ENCODE data around the gene NISCH. TPM values are rescaled to one million over a fixed set of nuclear protein-coding genes. Genes with fewer than 3 reads are reported as not detected.

NISCH gene
- polyA plus RNA-seq, 2 of the 4 experiments (the other 2 are of a cell fraction) = 17.3 to 18.2 TPM

GRCh38 chr3:52469001-52469400 lies 13.6 kb downstream of the NISCH start:
- Histone ChIP-seq H3K4me2 (no peak overlapping the region), H3K9me3 (no peaks in the 10 kb centered on the region), H3K27ac (no peak overlapping the region), H3K4me1 (no peaks in the 10 kb centered on the region), H3K4me3 (no peak overlapping the region)
- CTCF ChIA-PET = interaction anchor here (1.2 kb wide), 1 partner anchor 21 kb away, joined by 3 read pairs; no protein-coding TSS in a partner anchor
- ATAC-seq (no peak), DNase-seq (ENCODE audit: low read depth in 1 of 2, low spot score in 1 of 2) (no peak), FAIRE-seq (no peak)
- POLR2A ChIA-PET = no interaction called here
- TF ChIP-seq, protein P1, sequence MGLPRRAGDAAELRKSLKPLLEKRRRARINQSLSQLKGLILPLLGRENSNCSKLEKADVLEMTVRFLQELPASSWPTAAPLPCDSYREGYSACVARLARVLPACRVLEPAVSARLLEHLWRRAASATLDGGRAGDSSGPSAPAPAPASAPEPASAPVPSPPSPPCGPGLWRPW (IDR thresholded peaks at IDR 0.05) = no peak
- TF ChIP-seq ESRRA (IDR thresholded peaks at IDR 0.05; ENCODE audit: borderline replicate concordance, low read length) (no peak), E2F6 (IDR thresholded peaks at IDR 0.05; ENCODE audit: borderline replicate concordance, low read depth) (no peak), BCL3 (IDR thresholded peaks at IDR 0.05) (no peak), EHMT2 (IDR thresholded peaks at IDR 0.05; ENCODE audit: low read depth) (no peak), MAX (IDR thresholded peaks at IDR 0.05) (no peak)
- TF ChIP-seq, protein P2, sequence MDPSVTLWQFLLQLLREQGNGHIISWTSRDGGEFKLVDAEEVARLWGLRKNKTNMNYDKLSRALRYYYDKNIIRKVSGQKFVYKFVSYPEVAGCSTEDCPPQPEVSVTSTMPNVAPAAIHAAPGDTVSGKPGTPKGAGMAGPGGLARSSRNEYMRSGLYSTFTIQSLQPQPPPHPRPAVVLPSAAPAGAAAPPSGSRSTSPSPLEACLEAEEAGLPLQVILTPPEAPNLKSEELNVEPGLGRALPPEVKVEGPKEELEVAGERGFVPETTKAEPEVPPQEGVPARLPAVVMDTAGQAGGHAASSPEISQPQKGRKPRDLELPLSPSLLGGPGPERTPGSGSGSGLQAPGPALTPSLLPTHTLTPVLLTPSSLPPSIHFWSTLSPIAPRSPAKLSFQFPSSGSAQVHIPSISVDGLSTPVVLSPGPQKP (IDR thresholded peaks at IDR 0.05; ENCODE audit: low read depth, low read length) = no peak
- TF ChIP-seq, protein P3, sequence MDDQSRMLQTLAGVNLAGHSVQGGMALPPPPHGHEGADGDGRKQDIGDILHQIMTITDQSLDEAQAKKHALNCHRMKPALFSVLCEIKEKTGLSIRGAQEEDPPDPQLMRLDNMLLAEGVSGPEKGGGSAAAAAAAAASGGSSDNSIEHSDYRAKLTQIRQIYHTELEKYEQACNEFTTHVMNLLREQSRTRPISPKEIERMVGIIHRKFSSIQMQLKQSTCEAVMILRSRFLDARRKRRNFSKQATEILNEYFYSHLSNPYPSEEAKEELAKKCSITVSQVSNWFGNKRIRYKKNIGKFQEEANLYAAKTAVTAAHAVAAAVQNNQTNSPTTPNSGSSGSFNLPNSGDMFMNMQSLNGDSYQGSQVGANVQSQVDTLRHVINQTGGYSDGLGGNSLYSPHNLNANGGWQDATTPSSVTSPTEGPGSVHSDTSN (IDR thresholded peaks at IDR 0.05) = no peak
- 97% methylated on average over 5 of the region's 5 CpGs for WGBS (ENCODE audit: missing lambda C conversion rate)

- 94% methylated on average over 3 of the region's 4 CpGs for whole genome bisulfite sequencing (ENCODE audit: missing lambda C conversion rate)
- no peak for FAIRE-seq
- Histone ChIP-seq H3K4me3 (no peak overlapping the region), H3K4me2 (no peak overlapping the region), H3K9me3 (no peaks in the 10 kb centered on the region), H3K27ac (no peak overlapping the region), H3K4me1 (no peaks in the 10 kb centered on the region)
- TF ChIP-seq MAX (IDR thresholded peaks at IDR 0.05) (no peak), FOSB (CRISPR knock-in tag; IDR thresholded peaks at IDR 0.05) (no peak), RARB (CRISPR knock-in tag; IDR thresholded peaks at IDR 0.05) (no peak), ZFP36 (IDR thresholded peaks at IDR 0.05; ENCODE audit: borderline replicate concordance, partially characterized antibody) (no peak), NFE2L2 (conservative IDR thresholded peaks at IDR 0.05; ENCODE audit: low read length) (no peak)
- DNase-seq (ENCODE audit: low read depth in 1 of 2, low spot score in 1 of 2) = no peak
- ATAC-seq = no peak
- ChIA-PET CTCF (interaction anchor here (0.5 to 4.6 kb wide), 14 partner anchors 10 to 603 kb away, joined by 3 to 29 read pairs (median 8); no protein-coding TSS in a partner anchor), POLR2A (no interaction called here)
Observed at GRCh38 chr3:52470920-52471319, 15.5 kb downstream of the NISCH start.

DNA sequence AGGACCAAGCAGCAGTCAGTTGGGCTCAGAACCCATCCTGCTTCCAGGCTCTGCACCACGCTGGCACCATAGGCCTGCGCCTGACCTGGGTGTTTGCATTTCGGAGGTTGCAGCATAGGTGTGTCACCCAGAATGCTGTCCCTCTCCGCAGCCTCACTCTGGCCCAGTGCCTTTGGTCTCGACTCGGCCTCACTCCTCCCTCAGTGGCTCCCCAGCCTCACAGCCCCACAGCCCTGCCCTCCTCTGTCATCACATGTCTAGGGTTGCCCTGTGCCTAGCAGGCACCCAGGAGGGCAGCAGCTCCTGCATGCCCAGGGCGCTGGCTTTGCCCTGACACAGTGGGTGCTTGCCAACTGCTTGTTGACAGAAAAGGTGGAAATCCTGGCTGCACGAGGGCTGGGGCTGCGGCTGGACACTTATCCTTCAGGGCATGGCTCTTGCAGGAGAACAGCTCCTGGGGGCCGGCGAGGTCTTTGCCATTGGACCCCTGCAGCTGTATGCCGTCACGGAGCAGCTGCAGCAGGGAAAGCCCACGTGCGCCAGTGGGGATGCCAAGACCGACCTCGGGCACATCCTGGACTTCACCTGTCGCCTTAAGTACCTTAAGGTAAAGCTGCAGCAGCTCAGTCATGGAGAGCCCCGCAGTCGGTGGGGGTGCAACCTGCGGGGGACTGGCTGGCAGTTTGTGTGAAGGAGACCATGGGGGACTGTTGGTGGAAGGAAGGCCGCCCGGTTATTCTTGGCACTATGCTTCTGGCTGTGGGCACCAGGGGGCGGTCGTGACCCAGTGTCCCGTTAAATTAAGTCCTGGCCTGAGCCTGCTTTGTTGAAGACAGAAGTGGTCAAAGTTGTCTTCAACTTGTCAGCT lies 16.2 kb downstream of the NISCH start:
- POLR2A ChIA-PET = no interaction called here

More for the DNA sequence above, 16.2 kb downstream of the NISCH start:
- no peak overlapping the region for H3K4me2 ChIP-seq
- no peak overlapping the region for H3K4me3 ChIP-seq
- no peak for FAIRE-seq
- 52% methylated on average over 22 of the region's 26 CpGs for whole genome bisulfite sequencing (ENCODE audit: missing lambda C conversion rate)
- ATAC-seq = peak; percentile 93 to 97
- H3K27ac ChIP-seq = no peak overlapping the region
- H3K4me1 ChIP-seq = no peaks in the 10 kb centered on the region
- TF ChIP-seq, protein P4, sequence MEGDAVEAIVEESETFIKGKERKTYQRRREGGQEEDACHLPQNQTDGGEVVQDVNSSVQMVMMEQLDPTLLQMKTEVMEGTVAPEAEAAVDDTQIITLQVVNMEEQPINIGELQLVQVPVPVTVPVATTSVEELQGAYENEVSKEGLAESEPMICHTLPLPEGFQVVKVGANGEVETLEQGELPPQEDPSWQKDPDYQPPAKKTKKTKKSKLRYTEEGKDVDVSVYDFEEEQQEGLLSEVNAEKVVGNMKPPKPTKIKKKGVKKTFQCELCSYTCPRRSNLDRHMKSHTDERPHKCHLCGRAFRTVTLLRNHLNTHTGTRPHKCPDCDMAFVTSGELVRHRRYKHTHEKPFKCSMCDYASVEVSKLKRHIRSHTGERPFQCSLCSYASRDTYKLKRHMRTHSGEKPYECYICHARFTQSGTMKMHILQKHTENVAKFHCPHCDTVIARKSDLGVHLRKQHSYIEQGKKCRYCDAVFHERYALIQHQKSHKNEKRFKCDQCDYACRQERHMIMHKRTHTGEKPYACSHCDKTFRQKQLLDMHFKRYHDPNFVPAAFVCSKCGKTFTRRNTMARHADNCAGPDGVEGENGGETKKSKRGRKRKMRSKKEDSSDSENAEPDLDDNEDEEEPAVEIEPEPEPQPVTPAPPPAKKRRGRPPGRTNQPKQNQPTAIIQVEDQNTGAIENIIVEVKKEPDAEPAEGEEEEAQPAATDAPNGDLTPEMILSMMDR (IDR thresholded peaks at IDR 0.05) = peak; percentile 49
- TF ChIP-seq SMC3 (IDR thresholded peaks at IDR 0.05) (peak; percentile 56), FOSL2 (IDR thresholded peaks at IDR 0.05) (no peak), FOSL2 (CRISPR knock-in tag; IDR thresholded peaks at IDR 0.05) (no peak), RAD21 (conservative IDR thresholded peaks at IDR 0.05 in 1 of 2, IDR thresholded peaks at IDR 0.05 in 1 of 2) (peak; percentile 57 to 74), ZFP36 (IDR thresholded peaks at IDR 0.05; ENCODE audit: borderline replicate concordance, partially characterized antibody) (no peak)
- H3K9me3 ChIP-seq = no peaks in the 10 kb centered on the region
- DNase-seq (ENCODE audit: low read depth in 1 of 2, low spot score in 1 of 2) = peak; percentile 46 to 57
- CTCF ChIA-PET = interaction anchor here (0.5 to 4.6 kb wide), 40 partner anchors 8 to 602 kb away, joined by 3 to 29 read pairs (median 4); no protein-coding TSS in a partner anchor
